DND-41 (cell line): ENCODE measurements around the gene TOR1B.

Experiments used
- ATAC-seq: fragments of 200-7000 bp; cut with Tn5 transposase; 3 replicates; pipeline ENCODE4 v1.9.1; 2021; ENCODE audit warnings: low read depth; ENCODE audit not compliant: insufficient read depth
- DNase-seq: peaks from one replicate; pipeline ENCODE4 v3.0.0-alpha.2; 2020
- H2AFZ ChIP-seq: 2 replicates; pipeline ENCODE4 v1.6.0; 2012; ENCODE audit warnings: low read depth, low read length
- H3K27ac ChIP-seq: 2 replicates; pipeline ENCODE4 v1.5.1; 2012; ENCODE audit warnings: low read length, inconsistent platforms
- H3K27me3 ChIP-seq: fragments of 200-600 bp; sonication (generic); 2 replicates; pipeline ENCODE4 v1.6.0; 2012; ENCODE audit warnings: low read length, mild to moderate bottlenecking, inconsistent platforms; ENCODE audit not compliant: insufficient read depth, poor library complexity
- H3K36me3 ChIP-seq: 2 replicates; pipeline ENCODE4 v1.5.1; 2012; ENCODE audit warnings: low read length, inconsistent platforms; ENCODE audit not compliant: insufficient read depth
- H3K4me1 ChIP-seq: 2 replicates; pipeline ENCODE4 v1.5.1; 2012; ENCODE audit warnings: mild to moderate bottlenecking, low read length; ENCODE audit not compliant: insufficient read depth
- H3K4me2 ChIP-seq: 2 replicates; pipeline ENCODE4 v1.6.0; 2012; ENCODE audit warnings: mild to moderate bottlenecking, moderate library complexity, low read length, inconsistent platforms; ENCODE audit not compliant: insufficient read depth
- H3K4me3 ChIP-seq, 2 experiments: fragments of 200-600 bp in 1 of 2; shearing (Covaris generic) in 1 of 2; 2 replicates each; pipeline ENCODE4 v1.5.1; 2012 to 2016; ENCODE audit warnings: inconsistent platforms in 2 of 2, low read length in 2 of 2, mild to moderate bottlenecking in 2 of 2, low read depth in 1 of 2, moderate library complexity in 1 of 2
- H3K79me2 ChIP-seq: 2 replicates; pipeline ENCODE4 v1.6.0; 2012; ENCODE audit warnings: low read length, inconsistent platforms; ENCODE audit not compliant: insufficient read depth
- H3K9ac ChIP-seq: 2 replicates; pipeline ENCODE4 v1.6.0; 2012; ENCODE audit warnings: low read depth, mild to moderate bottlenecking, inconsistent platforms, low read length, moderate library complexity
- H3K9me3 ChIP-seq: 2 replicates; pipeline ENCODE4 v1.5.1; 2012; ENCODE audit warnings: low read length, moderate library complexity, mild to moderate bottlenecking, inconsistent platforms; ENCODE audit not compliant: insufficient read depth, severe bottlenecking
- H4K20me1 ChIP-seq: 2 replicates; pipeline ENCODE4 v1.6.0; 2012; ENCODE audit warnings: low read length; ENCODE audit not compliant: insufficient read depth
- EZH2 ChIP-seq: IDR thresholded peaks from 3 replicates; pipeline ENCODE4 v1.6.1; 2012; ENCODE audit warnings: borderline replicate concordance, low read depth, mild to moderate bottlenecking, moderate library complexity, low read length, inconsistent platforms; ENCODE audit not compliant: severe bottlenecking
- TF ChIP-seq, protein P1 (sequence below): IDR thresholded peaks from 2 replicates; pipeline ENCODE4 v1.5.1; 2012; ENCODE audit warnings: borderline replicate concordance, low read length, moderate library complexity, mild to moderate bottlenecking; ENCODE audit not compliant: poor library complexity, severe bottlenecking; ENCODE audit errors: extremely low read depth

Gene TOR1B

DNA sequence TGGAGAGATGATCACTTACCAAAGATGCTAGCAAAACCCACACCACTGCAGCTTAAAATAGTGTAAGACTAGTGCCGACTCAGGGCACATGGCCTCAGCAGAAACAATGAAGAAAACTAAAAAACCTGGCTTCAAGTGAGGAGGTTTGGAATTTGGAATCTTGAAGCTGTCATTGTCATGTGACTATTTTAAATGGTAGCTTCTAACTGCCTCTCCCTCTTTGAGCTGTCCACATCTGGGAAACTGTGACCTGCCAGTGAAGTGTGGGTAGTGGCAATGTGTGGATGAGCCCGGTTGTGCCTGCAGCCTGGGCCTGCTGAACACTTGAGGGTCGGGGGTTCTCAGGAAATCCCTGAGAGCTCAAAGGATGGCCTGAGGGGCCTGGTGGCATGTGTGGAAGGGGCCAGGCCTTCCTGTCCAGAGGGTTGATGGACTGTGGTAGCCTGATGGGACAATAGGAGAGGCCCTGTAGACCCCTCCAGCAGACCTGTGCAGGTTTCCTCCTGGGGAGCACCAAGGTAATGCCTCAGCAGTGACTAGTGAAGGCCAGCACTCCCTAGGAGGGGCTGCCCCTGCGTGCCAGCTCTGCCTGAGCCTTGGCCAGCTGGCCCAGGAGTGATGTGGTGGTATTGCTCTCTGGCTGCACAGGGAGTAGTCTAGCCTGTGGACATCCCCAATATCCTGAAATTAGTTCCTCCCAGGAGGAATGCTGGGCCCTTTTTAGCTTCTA, 45.9 kb downstream of the TOR1B start:
- H3K27ac ChIP-seq, result no peak overlapping the region
- no peak overlapping the region for H3K4me2 ChIP-seq
- ATAC-seq (no peak), DNase-seq (no peak)
- no peak overlapping the region for H2AFZ ChIP-seq
- H3K36me3 ChIP-seq, result peaks cover 37% of the 10 kb centered on the region
- H3K79me2 ChIP-seq, result peaks cover 16% of the 10 kb centered on the region; the same call in 1 of the 2 replicates
- no peaks in the 10 kb centered on the region for H3K27me3 ChIP-seq
- peaks cover 19% of the 10 kb centered on the region for H3K4me1 ChIP-seq
- H3K4me3 ChIP-seq, result no peak overlapping the region
- no peaks in the 10 kb centered on the region for H3K9me3 ChIP-seq
- TF ChIP-seq, protein P1, sequence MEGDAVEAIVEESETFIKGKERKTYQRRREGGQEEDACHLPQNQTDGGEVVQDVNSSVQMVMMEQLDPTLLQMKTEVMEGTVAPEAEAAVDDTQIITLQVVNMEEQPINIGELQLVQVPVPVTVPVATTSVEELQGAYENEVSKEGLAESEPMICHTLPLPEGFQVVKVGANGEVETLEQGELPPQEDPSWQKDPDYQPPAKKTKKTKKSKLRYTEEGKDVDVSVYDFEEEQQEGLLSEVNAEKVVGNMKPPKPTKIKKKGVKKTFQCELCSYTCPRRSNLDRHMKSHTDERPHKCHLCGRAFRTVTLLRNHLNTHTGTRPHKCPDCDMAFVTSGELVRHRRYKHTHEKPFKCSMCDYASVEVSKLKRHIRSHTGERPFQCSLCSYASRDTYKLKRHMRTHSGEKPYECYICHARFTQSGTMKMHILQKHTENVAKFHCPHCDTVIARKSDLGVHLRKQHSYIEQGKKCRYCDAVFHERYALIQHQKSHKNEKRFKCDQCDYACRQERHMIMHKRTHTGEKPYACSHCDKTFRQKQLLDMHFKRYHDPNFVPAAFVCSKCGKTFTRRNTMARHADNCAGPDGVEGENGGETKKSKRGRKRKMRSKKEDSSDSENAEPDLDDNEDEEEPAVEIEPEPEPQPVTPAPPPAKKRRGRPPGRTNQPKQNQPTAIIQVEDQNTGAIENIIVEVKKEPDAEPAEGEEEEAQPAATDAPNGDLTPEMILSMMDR, result no peak
- no peak for TF ChIP-seq EZH2
- H4K20me1 ChIP-seq, result no peaks in the 10 kb centered on the region
- no peak overlapping the region for H3K9ac ChIP-seq

DNA sequence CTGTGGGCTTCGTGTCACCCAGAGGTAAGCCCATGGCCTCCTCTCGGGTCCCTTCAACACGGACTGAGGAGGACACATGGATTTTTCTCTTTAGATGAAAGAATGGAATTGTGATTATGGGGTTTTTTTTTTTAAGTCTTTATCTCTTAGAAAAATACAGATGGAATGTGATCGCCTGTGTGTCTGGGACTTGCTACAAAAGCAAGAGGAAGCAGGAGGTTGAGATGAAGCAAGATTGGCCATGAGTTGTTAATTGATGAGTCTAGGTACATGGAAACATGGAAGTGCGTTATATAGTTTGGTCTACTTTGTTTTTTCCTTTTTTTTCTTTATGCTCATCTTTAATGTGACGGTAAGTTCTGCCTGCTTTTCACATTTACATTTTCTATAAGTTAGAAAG, 46.9 kb downstream of the TOR1B start:
- no peak for TF ChIP-seq EZH2
- Histone ChIP-seq H3K79me2 (peaks cover 16% of the 10 kb centered on the region; the same call in 1 of the 2 replicates), H3K36me3 (peaks cover 37% of the 10 kb centered on the region), H3K27me3 (no peaks in the 10 kb centered on the region), H3K4me2 (no peak overlapping the region), H4K20me1 (no peaks in the 10 kb centered on the region), H3K9ac (no peak overlapping the region), H2AFZ (no peak overlapping the region), H3K27ac (no peak overlapping the region), H3K4me3 (no peak overlapping the region), H3K9me3 (no peaks in the 10 kb centered on the region), H3K4me1 (peaks cover 29% of the 10 kb centered on the region)
- no peak for ATAC-seq
- no peak for DNase-seq

DNA sequence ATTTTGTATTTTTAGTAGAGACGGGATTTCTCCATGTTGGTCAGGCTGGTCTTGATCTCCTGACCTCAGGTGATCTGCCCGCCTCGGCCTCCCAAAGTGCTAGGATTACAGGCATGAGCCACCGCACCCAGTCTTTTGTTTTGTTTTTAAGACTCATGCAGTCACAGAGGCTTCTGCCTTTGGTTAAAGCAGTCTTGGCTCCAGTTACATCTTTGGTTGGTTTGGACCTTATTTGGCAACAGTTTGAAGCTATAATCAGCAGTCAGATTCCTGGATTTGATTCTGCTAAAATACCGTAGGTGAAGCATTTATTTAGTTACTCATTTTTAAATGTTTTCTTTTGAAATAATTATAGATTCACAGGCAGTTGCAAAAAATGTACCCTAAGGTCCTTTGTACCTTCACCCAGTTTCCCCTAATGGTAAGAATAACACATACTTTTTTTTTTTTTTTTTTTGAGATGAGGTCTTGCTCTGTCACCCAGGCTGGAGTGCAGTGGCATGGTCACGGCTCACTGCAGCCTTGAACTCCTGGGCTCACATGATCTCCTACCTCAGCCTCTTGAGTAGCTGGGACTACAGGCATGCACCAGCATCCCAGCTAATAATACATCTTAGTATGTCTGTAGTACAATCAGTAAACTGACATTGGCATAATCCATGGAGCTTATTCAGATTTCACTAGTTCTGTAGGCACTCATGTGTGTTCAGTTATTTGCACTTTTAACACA, 48.0 kb downstream of the TOR1B start:
- TF ChIP-seq, protein P1, result no peak
- no peak for TF ChIP-seq EZH2
- no peak overlapping the region for H3K27ac ChIP-seq

DNA sequence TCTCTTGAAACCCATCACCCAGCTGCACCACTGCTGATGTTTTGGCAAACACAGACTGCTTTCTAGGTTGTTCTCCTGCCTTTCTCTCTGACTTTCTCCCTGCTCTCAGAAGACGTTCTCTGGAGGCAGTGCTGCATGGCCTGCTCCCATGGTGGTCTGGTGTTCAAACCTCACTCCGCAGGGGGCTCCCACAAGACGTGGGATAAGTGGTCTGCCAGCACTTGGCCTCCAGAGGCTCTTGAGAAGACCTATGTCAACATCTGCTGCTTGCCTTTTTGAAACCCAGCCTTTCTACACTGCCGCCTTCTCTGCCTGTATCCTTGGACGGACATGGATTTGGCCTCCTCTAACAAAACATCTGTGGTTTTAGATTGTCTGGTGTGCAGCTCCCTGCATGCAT, 48.8 kb downstream of the TOR1B start:
- no peaks in the 10 kb centered on the region for H3K27me3 ChIP-seq
- H3K4me1 ChIP-seq, result peaks cover 45% of the 10 kb centered on the region
- H3K9ac ChIP-seq, result no peak overlapping the region
- H3K4me2 ChIP-seq, result no peak overlapping the region
- H3K27ac ChIP-seq, result no peak overlapping the region
- TF ChIP-seq EZH2, result no peak
- TF ChIP-seq, protein P1, result no peak
- H2AFZ ChIP-seq, result no peak overlapping the region
- peaks cover 42% of the 10 kb centered on the region for H3K36me3 ChIP-seq
- no peak overlapping the region for H3K4me3 ChIP-seq
- no peak for ATAC-seq
- no peak for DNase-seq
- H3K79me2 ChIP-seq, result peaks cover 14% of the 10 kb centered on the region; the same call in 1 of the 2 replicates
- H4K20me1 ChIP-seq, result no peaks in the 10 kb centered on the region
- no peaks in the 10 kb centered on the region for H3K9me3 ChIP-seq

More for the DNA sequence above, 48.0 kb downstream of the TOR1B start:
- no peak for DNase-seq
- Histone ChIP-seq H4K20me1 (no peaks in the 10 kb centered on the region), H3K27me3 (no peaks in the 10 kb centered on the region), H3K9ac (no peak overlapping the region), H3K4me1 (peaks cover 38% of the 10 kb centered on the region), H3K4me3 (no peak overlapping the region), H3K9me3 (no peaks in the 10 kb centered on the region), H3K79me2 (peaks cover 16% of the 10 kb centered on the region; the same call in 1 of the 2 replicates), H3K4me2 (no peak overlapping the region), H3K36me3 (peaks cover 37% of the 10 kb centered on the region), H2AFZ (no peak overlapping the region)
- no peak for ATAC-seq
